Sigmoid colon (tissue), 4 donors: Measurements from ENCODE around the gene ARHGAP25.

Source experiments
- POLR2A ChIP-seq, 2 donors: fragments of 450-650 bp; IDR thresholded peaks; one replicate each; pipeline ENCODE4 v1.6.1; 2016; ENCODE audit warnings: antibody characterized with exemption in 2 of 2, mild to moderate bottlenecking in 2 of 2, moderate library complexity in 2 of 2
- POLR2AphosphoS5 ChIP-seq, 4 donors: sonication (generic); formaldehyde crosslinking; IDR thresholded peaks; one replicate each; pipeline ENCODE4 v1.6.1; 2017; ENCODE audit warnings: antibody characterized with exemption in 4 of 4

- TF ChIP-seq POLR2AphosphoS5 (IDR thresholded peaks at IDR 0.05) (no peak), POLR2A (IDR thresholded peaks at IDR 0.05) (no peak)
These were observed 118.4 kb downstream of the ARHGAP25 start for GRCh38 chr2:68853035-68853434.
